T-helper 17 cell (primary cell): ENCODE data around the gene BEX4. TPM values are rescaled to one million over a fixed set of nuclear protein-coding genes. Genes with fewer than 3 reads are reported as not detected.
"Not testable (repeated sequence)": the region's sequence is repeated elsewhere in the genome, so short reads cannot be mapped to it uniquely, and the experiment has no call there.

ENCODE experiments used
- ATAC-seq: fragments of 150-1000 bp; cut with Tn5 transposase; 2 replicates; pipeline ENCODE4 v1.10.0; 2021; ENCODE audit warnings: mild to moderate bottlenecking, moderate library complexity
- DNase-seq, 3 donors: peaks; one replicate each; pipeline versions ENCODE4 v3.0.0 to v3.0.0-alpha.2; 2020 to 2021
- H3K9me3 ChIP-seq: one replicate; pipeline ENCODE4 v1.7.0; 2013; ENCODE audit warnings: low read length, mild to moderate bottlenecking; ENCODE audit not compliant: control insufficient read depth, poor library complexity, severe bottlenecking
- H3K27ac Mint-ChIP-seq: one replicate; pipeline ENCODE4 v1.8.0; 2022; ENCODE audit warnings: mild to moderate bottlenecking, moderate library complexity, mixed read lengths
- H3K27me3 Mint-ChIP-seq: one replicate; pipeline ENCODE4 v1.8.0; 2022; ENCODE audit warnings: mixed read lengths
- H3K36me3 Mint-ChIP-seq: one replicate; pipeline ENCODE4 v1.8.0; 2022; ENCODE audit warnings: low read depth, mixed read lengths
- H3K4me1 Mint-ChIP-seq: one replicate; pipeline ENCODE4 v1.8.0; 2022; ENCODE audit warnings: mild to moderate bottlenecking, mixed read lengths
- H3K4me3 Mint-ChIP-seq: one replicate; pipeline ENCODE4 v1.8.0; 2022; ENCODE audit warnings: mild to moderate bottlenecking, moderate library complexity, mixed read lengths
- total RNA-seq, 4 donors: library from RNA in 2 of 4; stranded (reverse) in 2 of 4; gene quantifications; one replicate each; pipeline ENCODE4 v1.2.3 and lab custom pipeline; 2022 to 2026

Gene BEX4
- total RNA-seq, 2 donors from 2014 or later: 23.7 to 30.9 TPM

GRCh38 chrX:103212749-103213457 lies 2.0 kb upstream of the BEX4 start:
- Mint-ChIP-seq H3K27ac (no peak overlapping the region), H3K27me3 (no peaks in the 10 kb centered on the region), H3K36me3 (no peaks in the 10 kb centered on the region), H3K4me1 (peaks cover 11% of the 10 kb centered on the region), H3K4me3 (no peak overlapping the region)
- ATAC-seq (no peak), DNase-seq (no peak)
- H3K9me3 ChIP-seq: no peaks in the 10 kb centered on the region

GRCh38 chrX:103215425-103215991 lies 600 bp downstream of the BEX4 start:
- no peaks in the 10 kb centered on the region for H3K9me3 ChIP-seq
- ATAC-seq (peak; percentile 46), DNase-seq (peak in 2 of 3 donors; percentile 11 to 18)
- Mint-ChIP-seq H3K27me3 (peaks cover 5% of the 10 kb centered on the region), H3K4me3 (peak overlapping the region; percentile 73), H3K36me3 (no peaks in the 10 kb centered on the region), H3K27ac (peak overlapping the region; percentile 87), H3K4me1 (peaks cover 11% of the 10 kb centered on the region)

GRCh38 chrX:103220511-103221323 lies 5.8 kb downstream of the BEX4 start:
- peaks cover 21% of the 10 kb centered on the region for H3K27me3 Mint-ChIP-seq

GRCh38 chrX:103225918-103226317 lies 11.0 kb downstream of the BEX4 start:
- H3K4me1 Mint-ChIP-seq, H3K36me3 Mint-ChIP-seq, H3K27ac Mint-ChIP-seq, ATAC-seq, DNase-seq, H3K9me3 ChIP-seq, H3K4me3 Mint-ChIP-seq: not testable (repeated sequence)
- H3K27me3 Mint-ChIP-seq: peaks cover 16% of the 10 kb centered on the region

More at GRCh38 chrX:103220511-103221323, 5.8 kb downstream of the BEX4 start:
- Mint-ChIP-seq H3K4me1 (peaks cover 5% of the 10 kb centered on the region), H3K36me3 (no peaks in the 10 kb centered on the region), H3K4me3 (no peak overlapping the region), H3K27ac (no peak overlapping the region)
- ATAC-seq (no peak), DNase-seq (no peak)
- H3K9me3 ChIP-seq: no peaks in the 10 kb centered on the region

- no peaks in the 10 kb centered on the region for H3K4me1 Mint-ChIP-seq
- ATAC-seq (no peak), DNase-seq (no peak)
- no peak overlapping the region for H3K4me3 Mint-ChIP-seq
- no peaks in the 10 kb centered on the region for H3K9me3 ChIP-seq
- H3K27ac Mint-ChIP-seq: no peak overlapping the region
- H3K27me3 Mint-ChIP-seq: no peaks in the 10 kb centered on the region
- H3K36me3 Mint-ChIP-seq: no peaks in the 10 kb centered on the region
These were observed 18.4 kb downstream of the BEX4 start for GRCh38 chrX:103233263-103233662.

- H3K27ac Mint-ChIP-seq: no peak overlapping the region
- H3K4me1 Mint-ChIP-seq: no peaks in the 10 kb centered on the region
- no peak overlapping the region for H3K4me3 Mint-ChIP-seq
- H3K9me3 ChIP-seq: no peaks in the 10 kb centered on the region
- no peak for ATAC-seq
- H3K36me3 Mint-ChIP-seq: no peaks in the 10 kb centered on the region
- H3K27me3 Mint-ChIP-seq: no peaks in the 10 kb centered on the region
- DNase-seq: no peak
These were observed 20.0 kb downstream of the BEX4 start for GRCh38 chrX:103234869-103235268.

- not testable (repeated sequence) for H3K27ac Mint-ChIP-seq, H3K4me1 Mint-ChIP-seq, ATAC-seq, H3K27me3 Mint-ChIP-seq, H3K9me3 ChIP-seq, H3K36me3 Mint-ChIP-seq, H3K4me3 Mint-ChIP-seq, DNase-seq
These were observed 20.7 kb downstream of the BEX4 start for GRCh38 chrX:103235608-103236007.

- Mint-ChIP-seq H3K4me1 (no peaks in the 10 kb centered on the region), H3K36me3 (no peaks in the 10 kb centered on the region), H3K27ac (no peak overlapping the region), H3K27me3 (no peaks in the 10 kb centered on the region), H3K4me3 (no peak overlapping the region)
- H3K9me3 ChIP-seq: no peaks in the 10 kb centered on the region
- DNase-seq: no peak
- no peak for ATAC-seq
These were observed 21.4 kb downstream of the BEX4 start for GRCh38 chrX:103236296-103236695.

- ATAC-seq (no peak), DNase-seq (no peak)
- H3K9me3 ChIP-seq: no peaks in the 10 kb centered on the region
- peaks cover 14% of the 10 kb centered on the region for H3K27me3 Mint-ChIP-seq
- no peaks in the 10 kb centered on the region for H3K4me1 Mint-ChIP-seq
- no peaks in the 10 kb centered on the region for H3K36me3 Mint-ChIP-seq
- H3K27ac Mint-ChIP-seq: no peak overlapping the region
- no peak overlapping the region for H3K4me3 Mint-ChIP-seq
These were observed 25.2 kb downstream of the BEX4 start for GRCh38 chrX:103240155-103240554.

GRCh38 chrX:103248553-103248952 lies 33.6 kb downstream of the BEX4 start:
- ATAC-seq (peak; percentile 37), DNase-seq (no peak)
- Mint-ChIP-seq H3K36me3 (no peaks in the 10 kb centered on the region), H3K27me3 (peaks cover 10% of the 10 kb centered on the region), H3K4me3 (no peak overlapping the region), H3K4me1 (peaks cover 5% of the 10 kb centered on the region), H3K27ac (no peak overlapping the region)
- no peaks in the 10 kb centered on the region for H3K9me3 ChIP-seq

GRCh38 chrX:103249805-103250204 lies 34.9 kb downstream of the BEX4 start:
- Mint-ChIP-seq H3K27ac (no peak overlapping the region), H3K4me3 (no peak overlapping the region), H3K27me3 (peaks cover 10% of the 10 kb centered on the region), H3K4me1 (peaks cover 13% of the 10 kb centered on the region), H3K36me3 (no peaks in the 10 kb centered on the region)
- no peaks in the 10 kb centered on the region for H3K9me3 ChIP-seq
- no peak for ATAC-seq
- no peak for DNase-seq

GRCh38 chrX:103250977-103251376 lies 36.1 kb downstream of the BEX4 start:
- no peaks in the 10 kb centered on the region for H3K9me3 ChIP-seq
- H3K4me3 Mint-ChIP-seq: no peak overlapping the region
- H3K27ac Mint-ChIP-seq: no peak overlapping the region
- ATAC-seq (no peak), DNase-seq (no peak)
- H3K36me3 Mint-ChIP-seq: no peaks in the 10 kb centered on the region
- H3K4me1 Mint-ChIP-seq: peaks cover 17% of the 10 kb centered on the region
- peaks cover 4% of the 10 kb centered on the region for H3K27me3 Mint-ChIP-seq

- ATAC-seq (no peak), DNase-seq (no peak)
- no peaks in the 10 kb centered on the region for H3K27me3 Mint-ChIP-seq
- H3K4me1 Mint-ChIP-seq: peaks cover 17% of the 10 kb centered on the region
- no peaks in the 10 kb centered on the region for H3K9me3 ChIP-seq
- no peaks in the 10 kb centered on the region for H3K36me3 Mint-ChIP-seq
- H3K4me3 Mint-ChIP-seq: peak overlapping the region; percentile 97
- H3K27ac Mint-ChIP-seq: peak overlapping the region; percentile 93
These were observed 38.7 kb downstream of the BEX4 start for GRCh38 chrX:103253608-103254007.
